NAMALWA (cell line): ENCODE measurements around the gene DEPDC5.
"Not testable (repeated sequence)": the region's sequence is repeated elsewhere in the genome, so short reads cannot be mapped to it uniquely, and the experiment has no call there.

Source experiments
- DNase-seq: peaks from one replicate; pipeline ENCODE4 v3.0.0-alpha.2; 2015; ENCODE audit warnings: low spot score

The DEPDC5 gene

DNA sequence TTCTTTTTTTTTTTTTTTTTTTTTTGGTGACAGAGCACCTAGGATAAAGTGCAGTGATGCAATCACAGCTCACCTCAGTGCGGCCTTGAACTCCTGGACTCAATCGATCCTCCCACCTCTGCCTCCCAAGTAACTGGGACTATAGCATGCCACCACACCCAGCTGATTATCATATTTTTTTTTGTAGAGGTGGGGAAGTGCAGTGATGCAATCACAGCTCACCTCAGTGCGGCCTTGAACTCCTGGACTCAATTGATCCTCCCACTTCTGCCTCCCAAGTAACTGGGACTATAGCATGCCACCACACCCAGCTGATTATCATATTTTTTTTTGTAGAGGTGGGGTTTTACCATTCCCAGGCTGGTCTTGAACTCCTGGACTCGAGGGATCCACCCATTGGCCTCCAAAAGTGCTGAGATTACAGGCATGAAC lies 61.6 kb downstream of the DEPDC5 start:
- not testable (repeated sequence) for DNase-seq

DNA sequence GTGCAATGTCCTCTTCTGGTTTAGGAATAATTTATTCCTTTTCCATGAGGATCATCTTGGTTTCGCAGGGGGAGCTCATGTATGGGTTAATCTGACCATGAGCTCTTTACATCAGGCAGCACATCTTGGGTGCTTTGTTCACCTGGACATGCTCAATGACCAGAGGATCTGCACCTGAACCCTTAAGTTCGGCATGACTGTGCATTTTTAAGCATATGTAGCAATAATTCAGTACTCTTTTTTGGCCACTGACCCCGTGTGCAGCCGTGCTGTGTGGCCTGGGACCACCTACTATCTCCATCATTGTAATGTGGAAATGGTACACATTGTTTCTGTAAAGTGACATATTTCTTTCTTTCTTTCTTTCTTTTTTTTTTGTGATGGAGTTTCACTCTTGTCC lies 62.9 kb downstream of the DEPDC5 start:
- DNase-seq = no peak

DNA sequence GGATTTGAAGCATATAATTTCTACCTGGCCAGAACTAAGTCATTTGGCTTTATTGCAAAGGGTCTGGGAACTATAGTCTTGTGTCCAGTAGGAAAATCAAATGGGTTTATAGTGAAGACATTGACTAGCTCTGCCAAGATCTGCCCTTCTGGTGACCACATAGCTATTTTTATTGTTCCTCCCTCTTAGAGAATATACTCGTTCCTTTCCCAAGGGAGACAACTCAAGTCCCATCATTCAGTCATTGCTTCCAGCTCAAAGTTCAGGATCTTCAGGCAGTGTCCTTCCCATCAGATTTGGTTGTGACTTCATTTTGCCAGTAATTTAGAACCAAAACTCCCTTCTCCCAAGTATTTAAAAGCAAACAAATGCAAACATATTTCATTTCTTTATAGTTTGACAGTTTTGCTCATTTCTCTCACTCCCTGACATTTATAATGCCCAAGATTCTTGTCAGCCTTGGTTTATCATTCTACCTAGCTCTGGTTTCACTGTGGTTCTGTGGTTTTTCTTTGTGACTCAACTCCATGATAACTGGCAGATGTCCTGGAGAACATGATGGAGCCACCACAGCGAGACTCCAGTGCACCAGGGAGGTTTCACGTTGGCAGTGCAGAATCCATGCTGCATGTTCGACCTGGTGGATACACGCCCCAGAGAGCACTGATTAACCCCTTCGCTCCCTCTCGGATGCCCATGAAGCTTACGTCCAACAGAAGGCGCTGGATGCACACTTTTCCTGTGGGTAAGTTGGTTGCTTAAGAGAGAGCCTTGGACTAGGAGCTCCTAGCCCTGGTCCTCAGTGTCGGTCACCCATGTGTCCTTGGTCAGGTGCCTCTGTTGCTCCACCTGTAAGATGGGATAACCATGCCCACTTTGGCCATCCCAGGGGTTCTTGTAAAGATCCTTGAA lies 64.9 kb downstream of the DEPDC5 start:
- DNase-seq = no peak

DNA sequence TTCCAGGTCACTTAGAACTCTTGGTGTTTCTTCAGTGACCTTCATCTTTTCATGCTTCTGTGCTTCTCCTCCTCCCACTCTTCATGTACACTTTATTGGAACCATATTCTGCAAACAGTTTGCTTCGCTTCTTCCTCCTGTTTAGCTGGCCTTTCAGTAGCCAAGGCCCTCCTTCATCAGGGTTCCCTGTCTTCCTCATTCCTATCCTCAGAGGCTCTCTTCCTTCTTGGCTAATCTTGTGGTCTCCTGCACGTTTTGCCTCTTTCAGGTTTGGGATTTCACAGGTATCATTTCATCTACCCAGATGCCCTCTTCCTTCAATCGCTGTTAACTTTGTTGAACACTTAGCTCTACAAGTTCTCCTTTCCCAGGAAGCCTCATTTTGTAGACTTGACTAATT lies 66.8 kb downstream of the DEPDC5 start:
- DNase-seq = no peak

DNA sequence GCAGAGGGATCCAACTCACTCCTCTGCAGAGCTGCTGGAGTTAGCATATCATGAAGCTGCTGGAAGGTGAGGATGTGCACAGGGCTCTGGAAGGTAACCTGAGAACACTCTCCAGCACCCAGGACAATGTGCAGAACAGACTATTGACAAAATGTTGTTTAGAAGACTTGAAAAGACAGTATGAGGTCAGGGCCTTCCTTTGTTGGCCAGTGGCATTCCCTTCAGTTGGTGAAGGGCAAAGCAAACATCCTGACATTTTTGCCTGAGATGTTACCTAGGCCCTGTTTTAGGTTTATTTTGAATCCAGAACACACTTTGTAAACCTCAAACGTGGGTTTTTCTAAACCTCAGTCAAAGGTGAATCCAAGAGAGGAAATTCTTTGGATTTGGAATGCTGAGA lies 67.8 kb downstream of the DEPDC5 start:
- DNase-seq = no peak

DNA sequence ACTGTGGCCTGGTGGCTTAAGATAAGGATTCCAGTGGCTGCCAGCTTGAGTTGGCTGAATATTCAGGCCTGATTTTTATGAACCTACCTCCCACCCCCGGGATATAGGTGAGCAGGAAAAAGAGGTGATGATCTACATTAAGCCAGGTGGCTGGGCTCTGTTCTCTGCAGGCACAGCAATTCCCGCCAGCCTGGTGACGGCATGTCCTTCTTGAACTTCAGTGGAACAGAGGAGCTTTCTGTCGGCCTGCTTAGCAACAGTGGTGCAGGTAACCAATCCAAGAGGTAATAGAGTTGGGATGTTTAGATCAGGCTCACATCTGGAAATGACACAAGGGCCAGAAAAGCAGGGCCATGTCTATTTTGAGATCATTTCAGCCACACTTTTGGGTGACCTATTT lies 68.7 kb downstream of the DEPDC5 start:
- no peak for DNase-seq

DNA sequence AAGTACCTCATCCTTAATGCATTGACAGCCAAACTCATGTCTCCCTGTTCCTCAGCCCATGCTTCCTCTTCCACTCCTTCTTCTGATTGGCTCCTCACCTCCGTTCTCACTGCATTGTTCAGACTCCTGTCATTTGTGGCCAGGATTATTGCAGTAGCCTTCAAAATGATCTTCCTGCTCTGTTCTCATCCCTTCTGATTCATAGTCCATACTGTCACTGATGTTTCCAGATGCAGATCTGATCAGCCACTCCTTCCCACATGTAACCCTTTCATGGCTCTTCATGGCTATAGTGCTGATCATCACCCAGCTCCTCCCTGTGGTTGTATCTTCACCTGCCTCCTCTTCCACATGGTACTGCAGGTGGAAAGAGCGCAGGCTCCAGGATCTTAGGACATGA lies 71.7 kb downstream of the DEPDC5 start:
- DNase-seq = no peak

DNA sequence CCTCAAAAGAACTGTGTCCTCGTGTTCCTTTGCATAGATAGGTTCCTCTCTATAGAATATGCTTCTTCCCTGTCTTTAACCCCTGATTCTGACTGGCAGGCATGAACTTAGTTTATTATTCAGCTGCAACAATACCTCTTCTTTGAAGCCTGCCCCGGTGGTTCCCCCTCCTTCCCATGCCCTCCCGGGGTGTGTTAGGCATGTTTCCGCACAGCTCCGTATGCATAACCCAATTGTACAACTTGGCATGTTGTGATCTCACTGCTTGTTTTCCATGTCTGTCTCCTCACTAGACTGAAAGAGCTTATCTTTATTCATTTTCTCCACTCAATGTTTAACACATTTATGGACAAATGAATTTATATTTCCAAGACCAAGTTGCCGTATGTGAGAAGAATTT lies 72.6 kb downstream of the DEPDC5 start:
- no peak for DNase-seq

DNA sequence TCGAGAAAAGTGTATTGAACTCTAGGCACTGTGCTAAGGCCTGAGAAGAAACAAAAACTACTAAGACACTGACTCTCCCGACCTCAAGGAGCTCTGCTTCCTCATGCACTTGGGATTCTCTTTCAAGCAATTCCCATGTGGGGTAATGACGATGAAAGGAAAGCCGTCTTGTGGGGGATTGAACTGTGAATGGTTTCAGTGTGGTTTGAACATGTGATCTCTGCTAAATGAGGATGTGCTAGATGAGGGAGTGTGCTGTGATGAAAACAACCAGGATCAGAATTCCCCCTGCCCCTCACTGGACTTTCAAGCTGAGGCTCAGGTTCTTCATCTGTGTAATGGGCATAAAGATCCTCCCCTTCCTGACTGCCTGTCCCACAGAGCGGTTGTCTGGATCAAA lies 74.9 kb downstream of the DEPDC5 start:
- no peak for DNase-seq

DNA sequence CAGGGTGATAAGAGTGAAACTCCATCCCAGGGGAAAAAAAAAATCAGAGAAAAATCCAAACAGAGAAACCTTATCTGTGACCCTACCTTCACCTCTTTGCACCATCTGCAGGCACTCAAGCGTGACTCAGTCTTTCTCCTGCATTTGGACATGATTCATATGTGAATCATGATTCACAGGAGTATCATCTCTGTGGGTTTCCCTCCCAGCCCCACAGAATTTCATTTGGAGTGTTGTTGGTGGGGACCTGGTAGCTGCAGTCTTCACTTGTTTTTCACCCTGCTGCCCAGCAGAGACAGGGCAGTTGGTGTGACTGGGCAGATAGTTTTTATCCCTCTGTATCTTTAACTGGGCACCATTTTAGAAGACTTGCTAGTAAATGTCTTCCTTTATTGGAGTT lies 75.7 kb downstream of the DEPDC5 start:
- peak; percentile 34 for DNase-seq

DNA sequence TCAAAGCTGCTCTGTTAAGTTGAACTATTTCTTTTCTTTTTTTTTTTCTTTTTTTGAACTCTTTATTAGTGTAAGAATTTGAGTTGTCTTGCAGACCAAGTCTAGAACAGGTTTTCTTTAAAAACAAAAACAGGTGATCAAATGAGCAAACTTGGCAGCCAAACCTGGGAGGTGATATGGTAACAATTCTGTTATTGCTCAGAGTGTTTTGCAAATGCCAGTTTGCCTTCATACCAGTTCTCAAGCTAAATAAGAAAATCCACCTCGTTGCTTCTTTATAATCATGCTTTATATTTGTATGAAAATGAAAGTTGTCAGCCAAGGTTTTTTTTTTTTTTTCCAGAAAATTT lies 76.9 kb downstream of the DEPDC5 start:
- DNase-seq = no peak

DNA sequence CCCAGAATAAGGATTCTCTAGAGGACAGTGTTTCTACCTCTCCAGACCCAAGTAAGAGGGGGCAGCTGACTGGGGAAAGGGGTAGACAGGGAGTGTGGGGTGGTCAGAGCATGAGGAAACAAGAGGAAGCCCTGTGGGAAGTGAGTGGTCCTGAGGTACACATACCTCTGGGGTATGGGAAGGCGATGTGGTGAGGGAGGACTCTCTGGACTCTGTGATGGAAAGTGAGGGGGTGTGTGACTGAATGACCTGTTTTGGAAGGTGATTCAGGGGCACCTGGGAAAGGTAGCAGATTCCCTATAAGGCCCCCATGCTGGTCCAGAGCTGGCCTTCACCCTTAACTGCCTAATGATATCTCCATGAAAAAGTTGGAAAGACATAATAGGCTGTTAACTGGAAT lies 80.1 kb downstream of the DEPDC5 start:
- DNase-seq = no peak

DNA sequence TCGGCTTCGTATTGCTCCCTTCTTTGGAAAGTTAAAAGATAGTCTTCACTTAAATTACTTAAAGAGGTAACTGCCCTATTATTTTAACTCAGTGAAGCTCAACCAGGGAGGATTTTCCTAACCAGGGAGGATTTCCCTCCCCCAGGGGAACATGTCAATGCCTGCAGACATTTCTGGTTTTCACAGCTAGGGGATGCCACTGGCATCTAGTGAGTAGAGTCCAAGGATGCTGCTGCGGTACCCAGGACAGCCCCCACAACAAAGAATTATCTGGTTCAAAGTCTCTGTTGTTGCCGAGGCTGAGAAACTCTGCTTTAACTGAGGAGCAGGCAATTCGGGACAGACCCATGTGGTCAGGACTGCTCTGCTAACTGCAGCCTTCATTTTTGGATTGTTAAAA lies 82.2 kb downstream of the DEPDC5 start:
- DNase-seq = no peak

DNA sequence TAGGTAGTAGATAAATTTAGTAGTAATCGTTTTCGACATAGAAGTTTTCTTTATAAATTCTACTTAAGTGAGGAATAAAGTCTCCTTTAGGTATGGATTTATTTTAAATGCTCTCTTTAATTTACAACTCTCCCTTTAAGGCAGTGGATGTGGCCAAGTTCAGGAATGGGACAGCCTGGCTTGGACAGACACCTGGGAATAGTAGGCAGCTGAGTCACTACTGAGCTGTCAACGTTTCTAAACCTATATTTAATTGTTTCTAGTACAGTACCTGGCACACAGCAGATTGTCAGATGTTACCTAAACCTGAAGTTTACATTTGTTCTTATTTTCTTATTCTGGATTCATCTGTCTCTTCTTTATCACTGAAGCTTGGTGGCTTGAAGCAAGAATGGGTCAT lies 85.1 kb downstream of the DEPDC5 start:
- DNase-seq = no peak

DNA sequence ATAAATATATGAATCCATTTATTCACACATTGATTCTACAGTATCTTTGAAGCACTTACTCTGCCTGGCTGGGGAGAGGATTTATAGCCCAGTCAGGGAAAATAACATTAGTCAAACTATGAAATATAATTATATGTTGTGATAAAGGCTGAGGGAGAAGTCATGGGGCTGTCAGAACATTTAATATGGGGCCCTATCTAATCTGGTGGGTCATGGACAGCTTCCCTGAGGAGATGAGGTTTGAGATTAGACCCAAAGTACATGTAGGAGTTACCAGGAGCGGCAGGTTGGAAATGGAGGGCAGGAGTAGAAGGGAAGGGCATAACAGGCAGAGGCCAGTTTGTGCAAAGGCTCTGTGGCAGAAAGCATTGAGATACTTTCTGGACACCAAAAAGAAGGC lies 86.2 kb downstream of the DEPDC5 start:
- no peak for DNase-seq

DNA sequence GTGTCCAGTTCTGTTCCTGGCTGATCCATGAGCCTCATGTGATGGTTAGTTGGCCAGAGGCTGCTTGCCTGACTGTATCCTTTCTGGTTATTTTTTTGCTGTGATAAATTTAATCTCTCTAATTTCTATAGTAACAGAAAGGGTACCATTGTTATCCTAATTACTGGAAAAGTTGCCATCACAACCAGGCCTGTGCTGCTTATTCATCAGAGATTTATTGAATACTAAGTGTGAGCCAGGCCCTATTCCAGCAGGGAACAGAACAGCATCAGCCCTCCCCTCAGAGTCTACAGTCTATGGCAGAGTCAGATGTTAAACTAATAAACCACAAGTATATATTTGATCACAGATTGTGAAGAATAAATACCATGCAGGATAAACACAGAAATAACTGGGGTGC lies 86.8 kb downstream of the DEPDC5 start:
- no peak for DNase-seq

DNA sequence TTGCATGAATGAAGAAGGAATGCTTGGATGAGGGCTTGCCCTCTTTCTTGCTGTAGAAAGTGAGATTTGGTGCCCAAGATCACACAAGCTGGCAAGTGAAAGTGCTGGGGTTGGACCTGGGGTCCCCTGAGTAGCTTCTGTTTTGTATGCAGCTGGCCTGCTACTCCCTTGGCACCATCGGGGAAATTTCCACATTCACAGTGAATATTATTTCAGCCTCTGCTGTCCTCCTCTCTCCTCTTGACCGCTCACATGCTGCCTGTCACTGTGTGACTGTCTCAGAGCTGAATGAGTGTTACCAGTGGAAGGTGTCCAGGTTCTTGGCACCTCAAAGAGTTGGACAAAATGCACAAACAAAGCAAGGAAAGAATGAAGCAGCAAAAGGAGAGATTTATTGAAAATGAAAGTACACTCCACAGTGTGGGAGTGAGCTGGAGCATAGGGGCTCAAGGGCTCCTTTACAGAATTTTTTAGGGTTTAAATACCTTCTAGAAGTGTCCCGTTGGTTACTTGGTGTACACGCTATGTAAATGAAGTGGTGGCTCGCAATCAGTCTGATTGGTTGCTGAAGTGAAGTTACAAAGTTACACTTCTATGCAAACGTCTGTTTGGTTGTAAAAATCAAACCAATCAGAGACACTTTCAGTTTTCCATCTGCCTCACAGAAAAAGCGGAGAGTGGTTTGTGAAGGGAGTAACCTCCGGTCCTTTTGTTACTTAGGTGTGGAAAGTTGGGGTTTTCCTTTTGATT lies 87.4 kb downstream of the DEPDC5 start:
- DNase-seq = no peak

DNA sequence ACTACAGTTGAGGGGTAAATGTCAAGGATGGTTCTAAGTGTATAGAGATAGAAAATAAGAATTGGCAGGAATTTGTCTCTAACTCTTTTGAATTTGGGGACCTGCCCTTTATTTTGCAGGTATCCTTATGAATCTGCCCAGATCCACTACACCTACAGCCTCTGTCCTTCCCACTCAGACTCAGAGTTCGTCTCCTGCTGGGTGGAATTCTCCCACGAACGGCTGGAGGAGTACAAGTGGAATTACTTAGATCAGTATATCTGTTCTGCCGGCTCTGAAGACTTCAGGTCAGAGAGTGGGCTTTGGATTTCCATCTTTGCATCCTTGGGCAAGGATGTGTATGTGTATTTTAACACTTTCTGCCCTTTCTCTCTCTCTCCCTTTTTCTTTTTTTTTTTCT lies 89.7 kb downstream of the DEPDC5 start:
- DNase-seq = no peak

DNA sequence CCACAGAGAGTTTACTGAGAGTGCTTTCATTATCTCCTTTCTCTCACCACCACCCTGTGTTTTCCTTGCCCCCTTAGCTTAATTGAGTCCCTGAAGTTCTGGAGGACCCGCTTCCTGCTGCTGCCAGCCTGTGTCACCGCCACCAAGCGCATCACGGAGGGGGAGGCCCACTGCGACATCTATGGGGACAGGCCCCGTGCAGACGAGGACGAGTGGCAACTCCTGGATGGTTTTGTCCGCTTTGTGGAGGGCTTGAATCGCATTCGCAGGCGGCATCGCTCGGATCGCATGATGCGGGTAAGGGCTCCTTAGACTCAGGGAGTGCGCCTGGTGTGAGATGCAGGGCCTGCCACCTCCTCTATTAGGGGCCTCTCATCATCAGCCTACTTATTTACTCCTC lies 91.1 kb downstream of the DEPDC5 start:
- DNase-seq = no peak

DNA sequence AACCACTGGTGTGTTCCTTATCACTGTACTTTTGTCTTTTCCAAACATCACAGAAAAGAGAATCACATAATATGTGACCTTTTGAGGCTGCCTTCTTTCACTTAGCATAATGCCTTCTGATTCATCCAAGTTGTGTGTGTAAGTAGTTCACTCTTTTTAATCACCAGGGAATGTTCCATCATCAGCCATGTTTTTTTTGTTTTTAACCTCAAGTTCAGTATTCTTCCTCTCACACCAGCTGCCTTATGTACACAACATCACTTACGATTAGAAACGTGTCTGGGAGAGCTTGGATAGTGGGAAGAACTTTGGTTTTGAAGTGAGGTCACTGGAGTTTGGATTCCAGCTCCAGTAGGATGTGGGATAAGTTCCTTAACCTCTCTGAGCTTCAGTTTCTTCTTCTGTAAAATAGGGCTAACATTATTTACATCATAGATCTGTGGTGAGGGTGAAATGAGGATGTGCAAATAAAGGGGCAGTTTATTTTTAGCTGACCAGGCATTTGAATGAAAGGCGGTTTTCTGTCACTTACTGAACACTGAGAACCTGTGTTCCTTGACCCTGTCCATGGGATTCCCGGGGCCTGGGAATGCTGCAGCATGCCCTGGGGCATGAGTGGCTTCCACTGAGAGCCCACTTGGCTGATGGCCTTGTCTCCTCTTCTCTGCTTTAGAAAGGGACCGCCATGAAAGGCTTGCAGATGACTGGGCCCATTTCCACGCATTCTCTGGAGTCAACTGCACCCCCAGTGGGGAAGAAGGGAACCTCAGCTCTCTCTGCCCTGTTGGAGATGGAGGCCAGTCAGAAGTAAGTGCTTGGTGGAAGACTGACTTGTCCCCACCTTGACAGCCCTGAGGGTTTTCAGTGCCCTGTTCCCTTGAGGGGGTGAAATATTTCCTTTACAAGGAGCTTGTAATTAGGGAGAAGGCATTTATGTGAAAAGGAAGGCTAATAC lies 92.6 kb downstream of the DEPDC5 start:
- peak; percentile 52 for DNase-seq

DNA sequence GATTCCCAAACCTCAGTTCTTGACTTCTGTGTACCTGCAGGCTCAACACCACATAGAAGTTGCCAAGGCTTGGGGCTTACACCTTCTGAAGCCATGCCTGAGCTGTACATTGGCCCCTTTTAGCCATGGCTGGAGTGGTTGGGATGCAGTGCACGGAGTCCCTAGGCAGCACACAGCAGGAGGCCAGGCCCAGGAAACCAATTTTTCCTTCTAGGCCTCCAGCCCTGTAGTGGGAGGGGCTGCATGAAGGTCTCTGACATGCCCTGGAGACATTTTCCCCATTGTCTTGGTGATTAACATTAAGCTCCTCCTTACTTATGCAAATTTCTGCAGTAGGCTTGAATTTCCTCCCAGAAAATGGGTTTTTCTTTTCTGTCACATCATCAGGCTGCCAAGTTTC lies 94.6 kb downstream of the DEPDC5 start:
- no peak for DNase-seq

DNA sequence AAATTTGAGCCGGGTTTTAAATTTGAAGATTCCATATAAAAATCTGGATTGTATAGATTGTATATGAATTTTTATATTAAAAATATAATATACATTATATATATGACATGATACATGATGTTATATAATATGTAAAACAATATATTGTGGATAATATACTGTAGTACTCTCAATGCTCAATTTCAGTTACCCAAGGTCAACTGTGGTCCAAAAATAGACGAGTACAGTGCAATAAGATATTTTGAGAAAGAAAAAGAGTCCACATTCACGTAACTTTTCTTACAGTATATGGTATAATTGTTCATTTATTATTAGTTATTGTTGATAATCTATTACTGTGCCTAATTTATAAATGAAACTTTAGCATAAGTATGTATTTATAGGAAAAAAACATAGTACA lies 96.3 kb downstream of the DEPDC5 start:
- DNase-seq = no peak
